ENCODE data around the gene ID2.

Gene ID2

DNA sequence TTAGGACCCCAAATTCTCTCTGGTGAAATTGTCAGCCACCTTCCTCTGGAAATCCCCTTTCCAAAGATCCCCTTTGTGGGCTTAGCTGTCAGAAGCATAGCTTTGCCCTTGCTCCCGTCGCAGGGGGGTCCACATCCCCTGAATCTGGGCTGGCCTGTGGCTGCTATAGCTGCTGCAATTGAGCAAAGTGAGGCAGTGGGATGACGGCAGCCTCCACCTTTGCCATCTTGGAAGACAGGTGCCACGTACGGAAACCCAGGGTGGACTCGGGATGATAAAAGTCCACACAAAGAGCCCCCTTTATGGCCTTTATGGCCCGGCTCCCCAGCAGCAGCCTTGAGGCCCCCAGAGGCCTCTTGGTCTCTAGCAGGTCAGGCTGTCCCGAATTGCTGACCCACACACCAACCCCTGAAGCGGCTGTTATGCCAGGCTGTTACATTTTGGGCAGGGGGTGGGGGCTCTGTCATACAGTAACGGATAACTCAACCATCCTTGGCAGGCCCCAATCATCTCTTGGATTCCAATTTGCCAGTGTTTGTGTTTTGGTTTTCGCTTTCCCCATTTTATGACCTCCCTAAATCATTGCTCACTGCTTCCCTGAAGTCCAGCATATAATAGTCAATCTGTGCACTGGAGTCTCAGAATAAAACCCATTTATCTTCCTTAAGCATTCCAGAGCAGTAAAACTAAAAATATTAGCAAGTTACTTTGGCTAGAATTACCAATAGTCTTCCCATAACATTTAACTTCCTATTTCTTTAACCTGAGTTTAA is 33.2 kb upstream of the ID2 start:
- DNase-seq (ENCODE audit: low read depth): no peak

DNA sequence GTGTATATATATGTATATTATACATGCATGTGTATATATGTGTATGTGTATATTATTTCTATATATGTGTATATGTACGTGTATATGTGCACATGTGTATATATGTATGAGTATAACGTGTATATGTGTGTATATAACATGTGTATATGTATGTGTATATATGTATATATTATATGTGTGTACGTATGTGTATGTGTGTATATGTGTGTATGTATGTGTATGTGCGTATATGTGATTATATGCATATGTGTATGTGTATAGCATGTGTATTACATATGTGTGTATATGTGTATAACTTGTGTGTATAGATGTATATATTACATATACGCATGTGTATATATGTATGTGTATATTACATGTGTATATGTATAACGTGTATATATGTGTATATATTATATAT is 32.1 kb upstream of the ID2 start:
- no peak for DNase-seq (ENCODE audit: low read depth)

DNA sequence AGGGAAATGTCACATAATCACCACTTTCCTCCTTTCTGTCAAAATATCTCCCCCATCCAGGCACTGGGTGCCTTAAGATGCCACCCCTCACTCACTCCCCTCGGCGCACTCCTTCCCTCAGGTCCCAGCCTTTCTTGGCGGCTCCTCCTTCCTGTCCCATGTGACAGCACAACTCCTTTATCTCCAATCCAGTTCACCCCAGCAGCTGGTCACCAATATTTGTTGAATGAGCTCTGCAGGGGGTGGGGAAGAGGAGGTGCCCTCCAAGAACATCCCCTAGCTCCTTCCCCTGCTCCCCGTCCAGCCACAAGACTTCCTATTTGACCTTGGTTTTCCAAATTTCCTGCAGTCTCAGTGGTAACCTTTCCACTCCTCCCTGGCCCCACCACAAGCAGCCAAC is 31.6 kb upstream of the ID2 start:
- DNase-seq (ENCODE audit: low read depth): no peak

DNA sequence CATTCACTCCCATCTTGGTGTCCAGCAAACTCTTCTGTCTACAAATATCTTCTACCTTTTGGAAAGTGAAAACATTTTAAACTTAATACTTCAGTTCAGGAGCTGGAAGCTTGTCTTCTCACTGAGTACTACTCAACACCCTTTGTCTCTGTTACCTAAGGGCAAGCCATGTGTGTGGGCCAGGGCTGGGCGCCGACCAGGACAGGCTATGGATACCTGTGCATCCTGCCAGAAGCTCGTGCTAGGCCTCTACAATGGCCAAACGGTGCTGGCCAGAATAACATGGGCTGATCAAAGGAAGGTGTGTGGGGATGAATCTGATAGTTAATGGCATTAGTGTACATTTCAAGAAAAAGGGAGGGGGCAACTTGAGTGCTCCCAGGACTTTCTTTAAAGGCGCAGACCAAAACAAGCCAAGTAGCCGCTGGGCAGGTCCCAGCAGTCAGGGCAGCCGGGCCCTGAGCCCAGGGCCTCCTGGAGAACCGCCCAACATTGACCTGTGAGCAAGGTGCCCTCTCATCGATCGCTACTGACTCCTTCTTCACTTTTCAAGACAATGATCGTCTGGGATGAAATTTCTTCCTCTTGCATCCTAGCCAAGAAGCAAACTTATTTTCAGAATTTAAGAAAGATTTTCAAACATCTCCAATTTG is 29.0 kb upstream of the ID2 start:
- DNase-seq (ENCODE audit: low read depth): no peak

DNA sequence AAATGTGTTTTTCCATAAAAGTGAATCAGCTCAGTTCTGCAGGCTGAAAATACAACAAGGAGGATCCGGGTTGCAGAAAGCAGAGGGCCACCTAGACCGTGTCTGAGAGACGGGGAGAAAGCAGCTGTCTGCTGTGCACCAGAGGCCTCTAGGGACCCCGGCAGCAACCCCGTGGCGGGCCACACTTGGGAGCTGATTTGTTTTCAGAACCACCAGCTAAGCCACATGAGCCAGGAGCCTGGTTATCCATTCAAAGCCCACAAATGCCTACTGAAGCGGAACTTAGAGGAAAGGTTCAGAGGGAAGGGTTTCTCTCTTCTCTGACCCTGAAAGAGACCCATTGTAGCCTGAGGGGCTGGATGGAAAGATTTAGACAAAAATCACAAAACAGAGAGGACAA is 28.4 kb upstream of the ID2 start:
- no peak for DNase-seq (ENCODE audit: low read depth)

DNA sequence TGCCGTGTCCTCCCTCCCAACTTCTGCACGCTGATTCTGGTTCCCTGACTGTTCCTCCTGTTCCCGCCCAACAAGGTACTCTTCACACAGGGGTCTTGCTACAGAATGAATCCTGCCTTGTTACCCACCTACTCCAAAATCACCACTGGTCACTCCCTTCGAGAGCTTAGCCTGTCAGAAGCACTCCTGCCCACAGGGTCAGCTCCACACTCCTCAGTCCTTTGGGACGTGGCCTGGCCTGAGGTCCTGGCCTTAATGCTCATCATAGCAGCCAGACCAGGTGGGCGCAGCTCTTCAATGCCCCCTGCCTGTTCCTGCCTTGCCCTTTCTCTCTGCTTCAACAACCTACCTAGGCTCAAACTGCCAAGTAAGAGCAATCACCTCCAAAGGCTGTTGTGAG is 27.8 kb upstream of the ID2 start:
- DNase-seq (ENCODE audit: low read depth): no peak

DNA sequence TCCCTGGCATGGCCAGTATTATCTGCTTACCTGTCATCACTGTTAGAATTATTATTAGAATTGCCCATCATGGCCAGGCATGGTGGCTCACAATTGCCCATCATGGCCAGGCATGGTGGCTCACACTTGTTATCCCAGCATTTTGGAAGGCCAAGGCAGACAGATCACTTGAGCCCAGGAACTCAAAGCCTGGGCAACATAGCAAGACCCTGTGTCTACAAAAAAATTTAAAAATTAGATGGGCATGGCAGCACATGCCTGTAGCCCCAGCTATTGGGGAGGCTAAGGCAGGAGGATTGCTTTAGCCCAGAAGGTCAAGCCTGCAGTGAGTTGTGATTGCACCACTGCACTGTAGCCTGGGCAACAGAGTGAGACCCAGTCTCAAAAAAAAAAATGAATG is 27.4 kb upstream of the ID2 start:
- no peak for DNase-seq (ENCODE audit: low read depth)

DNA sequence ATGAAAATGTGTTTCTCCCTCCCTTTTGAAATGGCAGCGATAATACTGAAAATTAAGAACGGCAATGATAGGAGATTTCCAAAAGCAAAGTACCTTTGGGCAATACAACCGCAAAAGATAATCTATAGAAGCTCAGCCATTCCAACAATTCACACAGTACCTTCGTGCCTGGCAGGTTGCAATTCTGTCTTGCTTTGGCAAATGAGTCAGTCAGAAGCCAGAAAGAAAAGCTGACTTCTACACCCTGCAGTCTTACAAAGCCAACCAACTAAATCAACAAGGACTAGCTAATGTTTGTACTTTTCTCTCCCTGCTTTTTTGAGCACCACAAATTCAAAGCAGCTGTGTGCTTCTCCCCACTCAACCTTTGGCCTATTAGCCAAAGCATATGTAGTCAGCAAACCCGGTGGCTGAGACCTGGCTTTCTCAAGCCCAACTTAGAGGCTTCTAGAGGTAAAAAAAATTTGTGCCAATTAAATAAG is 25.7 kb upstream of the ID2 start:
- no peak for DNase-seq (ENCODE audit: low read depth)

DNA sequence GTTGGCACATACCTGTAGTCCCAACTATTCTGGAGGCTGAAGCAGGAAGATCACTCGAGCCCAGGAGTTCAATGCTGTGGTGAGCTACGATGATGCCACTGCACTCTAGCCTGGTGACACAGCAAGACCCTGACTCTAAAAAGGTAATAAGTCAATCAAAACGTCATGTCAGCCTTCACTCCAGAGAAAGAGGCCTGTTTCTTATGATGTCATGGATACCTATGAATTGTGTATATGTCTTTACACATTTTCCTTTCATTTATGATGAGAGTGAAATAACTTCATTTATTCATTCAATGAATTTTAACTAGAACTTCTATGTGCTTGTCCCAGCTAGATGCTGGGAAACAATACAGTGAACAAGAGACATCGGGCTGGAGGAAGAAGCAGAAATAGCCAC is 25.0 kb upstream of the ID2 start:
- no peak for DNase-seq (ENCODE audit: low read depth)

DNA sequence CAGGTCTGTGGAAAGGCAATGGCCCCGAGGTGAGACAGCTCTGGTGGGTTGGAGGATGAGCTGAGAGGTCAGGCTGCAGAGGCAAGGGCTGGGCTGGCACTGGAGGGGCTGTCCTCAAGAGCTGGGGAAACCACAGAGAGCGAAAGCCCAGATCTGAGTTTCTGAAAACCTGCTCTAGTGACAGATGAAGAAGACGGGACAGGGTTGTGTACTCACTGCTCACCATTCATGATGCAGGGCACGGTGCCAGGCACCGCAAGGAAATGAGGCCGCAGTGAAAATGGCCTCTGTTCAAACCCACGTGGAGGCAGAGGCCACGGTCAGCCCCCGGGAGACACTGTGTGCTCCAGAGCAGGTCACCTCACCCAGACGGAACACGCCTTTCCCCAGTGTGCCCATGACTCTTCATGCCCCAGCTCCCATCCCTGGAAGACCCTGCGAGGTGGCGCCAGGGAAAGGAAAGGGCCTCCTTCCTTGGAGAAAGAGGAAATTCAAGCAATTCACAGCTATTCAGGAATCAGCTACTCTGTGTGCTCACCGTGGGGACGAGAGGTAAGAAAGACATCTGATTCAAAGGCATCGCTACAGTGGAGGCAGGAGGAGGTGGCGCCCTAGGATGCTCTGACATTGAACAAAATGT is 24.3 kb upstream of the ID2 start:
- no peak for DNase-seq (ENCODE audit: low read depth)

DNA sequence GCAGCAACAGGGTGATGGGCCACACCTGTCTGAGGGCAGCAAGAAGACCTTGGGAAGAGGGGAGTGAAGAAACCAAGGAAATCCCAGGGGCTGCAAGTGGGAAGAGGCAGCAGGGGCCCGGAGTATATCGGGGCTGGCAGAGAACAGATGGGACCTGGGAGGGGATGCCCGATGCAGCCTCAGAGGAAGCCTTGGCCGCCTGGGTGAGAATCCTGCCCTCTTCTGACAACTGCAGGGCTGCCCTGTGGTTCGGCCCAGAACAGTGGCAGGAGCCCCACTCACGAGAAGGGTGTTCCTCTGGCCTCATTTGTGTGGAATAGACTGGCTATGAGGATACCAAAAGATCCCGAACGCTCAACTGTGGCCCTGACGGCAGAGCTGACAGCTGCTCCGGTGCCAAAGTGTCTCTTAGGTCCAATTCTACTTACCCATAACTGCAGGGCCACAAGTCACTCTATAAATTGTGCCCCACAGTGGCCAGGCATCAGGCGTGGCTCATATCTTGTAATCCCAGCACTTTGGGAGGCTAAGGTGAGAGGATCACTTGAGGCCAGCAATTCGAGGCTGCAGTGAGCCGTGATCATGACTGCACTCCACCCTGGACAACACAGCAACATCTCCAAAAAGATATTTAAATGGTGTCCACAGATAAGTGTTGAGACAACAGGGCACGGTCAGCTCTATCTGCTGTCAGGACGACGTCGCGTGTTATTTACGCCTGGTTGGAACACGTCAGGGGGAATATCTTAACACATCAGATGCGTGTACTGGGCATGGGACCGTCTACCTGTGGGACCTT is 23.6 kb upstream of the ID2 start:
- DNase-seq (ENCODE audit: low read depth): no peak

DNA sequence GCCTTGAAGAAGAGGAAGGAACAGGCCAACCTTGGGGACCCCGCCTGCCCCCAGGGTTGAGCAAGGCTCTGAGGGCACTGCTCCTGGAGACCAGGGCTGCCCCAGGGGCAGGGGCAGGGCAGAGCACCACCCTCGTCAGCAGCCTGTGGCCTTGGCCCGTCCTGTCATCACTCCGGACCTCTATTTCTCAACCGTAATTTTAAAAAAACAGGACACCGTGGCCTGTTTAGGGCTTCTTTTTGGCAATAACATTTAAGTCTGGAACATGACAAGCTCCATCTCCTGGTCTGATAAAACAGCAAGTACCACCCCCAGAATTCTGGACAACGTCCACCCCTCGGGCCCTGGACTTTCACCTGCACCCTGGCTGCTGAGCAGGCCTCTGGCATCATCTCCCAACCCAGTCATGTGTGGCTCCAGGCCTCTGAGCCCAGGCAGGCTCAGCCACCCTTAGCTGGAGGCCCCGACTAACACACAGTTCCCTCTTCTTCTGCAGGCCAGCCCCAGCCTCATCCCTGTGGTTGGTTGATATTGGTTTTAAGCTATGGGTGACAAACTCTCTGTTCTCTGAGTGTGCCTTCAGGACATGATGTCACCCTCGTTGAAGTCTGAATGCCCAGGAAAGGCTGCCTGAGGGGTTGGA is 22.6 kb upstream of the ID2 start:
- DNase-seq (ENCODE audit: low read depth): no peak

DNA sequence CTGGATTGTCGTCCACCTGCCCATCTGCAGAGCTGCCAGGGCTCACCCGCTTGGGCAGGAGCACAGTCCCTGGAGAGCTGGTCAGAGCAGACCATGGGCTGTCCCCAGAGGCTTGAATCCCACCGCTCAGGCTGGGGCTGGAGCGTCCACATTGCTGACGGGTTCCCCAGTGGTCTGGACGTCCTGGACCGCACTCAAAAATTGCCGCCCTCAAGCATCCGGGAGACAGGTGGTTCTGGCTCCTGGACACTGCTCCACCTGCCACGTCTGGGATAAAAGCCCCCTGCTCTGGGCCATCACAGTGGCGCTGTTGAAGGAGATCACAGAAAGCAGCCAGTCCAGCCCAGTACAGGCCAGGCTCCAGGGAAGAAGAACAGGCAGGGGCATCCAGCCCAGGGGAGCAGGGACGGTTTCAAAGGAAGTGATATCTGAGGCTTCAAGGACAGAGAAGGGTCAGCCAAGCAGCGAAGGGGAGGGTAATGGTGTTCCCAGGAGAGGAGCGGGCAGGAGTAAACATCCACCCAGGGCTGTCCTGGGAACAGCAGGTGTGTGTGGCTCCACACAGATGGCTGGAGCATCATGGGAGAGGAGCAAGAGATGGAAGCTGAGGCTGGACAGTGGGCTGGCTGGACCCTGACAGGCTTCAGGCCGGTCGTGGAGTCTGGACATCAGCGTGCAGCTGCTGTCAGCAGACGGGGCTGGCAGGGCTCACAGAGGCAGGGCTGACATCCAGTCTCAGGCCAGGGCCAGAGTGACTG is 21.9 kb upstream of the ID2 start:
- no peak for DNase-seq (ENCODE audit: low read depth)

DNA sequence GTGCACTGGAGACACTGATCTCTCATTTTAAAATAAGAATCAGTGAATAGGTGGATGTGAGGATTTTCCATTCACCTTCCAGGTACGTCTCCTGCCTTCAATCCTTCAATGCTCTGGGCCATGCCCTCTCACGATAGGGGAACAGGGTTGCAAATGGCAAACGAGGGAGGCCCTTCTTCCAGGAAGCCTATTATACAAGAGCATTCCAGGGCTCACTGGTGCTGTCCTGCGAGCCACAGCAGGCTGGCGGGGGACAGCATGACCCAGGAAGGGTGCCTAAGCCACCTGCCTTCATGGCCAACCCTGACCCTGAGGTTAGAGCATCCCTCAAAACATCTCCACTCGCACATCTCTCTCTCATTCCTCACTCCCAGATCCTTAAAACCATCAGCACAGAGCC is 20.6 kb upstream of the ID2 start:
- no peak for DNase-seq (ENCODE audit: low read depth)

DNA sequence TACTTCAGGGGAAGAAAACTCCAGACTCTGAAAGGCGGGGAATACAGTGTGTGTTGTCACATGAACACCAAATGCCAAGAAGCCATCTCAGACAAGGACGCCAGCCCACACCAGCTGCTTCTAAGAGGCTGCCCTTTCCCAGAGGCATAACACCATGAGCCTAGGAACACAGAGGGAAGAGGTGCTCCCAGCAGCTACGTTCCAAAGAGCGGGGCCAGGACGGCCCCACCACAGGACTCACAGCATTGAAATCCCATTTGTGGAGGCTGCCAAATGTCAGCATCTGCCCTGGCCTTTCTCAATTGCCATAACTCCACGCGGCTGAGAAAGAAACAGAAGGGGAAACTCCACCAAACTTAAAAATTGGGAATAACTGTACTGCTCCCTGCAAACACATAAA is 20.1 kb upstream of the ID2 start:
- no peak for DNase-seq (ENCODE audit: low read depth)

DNA sequence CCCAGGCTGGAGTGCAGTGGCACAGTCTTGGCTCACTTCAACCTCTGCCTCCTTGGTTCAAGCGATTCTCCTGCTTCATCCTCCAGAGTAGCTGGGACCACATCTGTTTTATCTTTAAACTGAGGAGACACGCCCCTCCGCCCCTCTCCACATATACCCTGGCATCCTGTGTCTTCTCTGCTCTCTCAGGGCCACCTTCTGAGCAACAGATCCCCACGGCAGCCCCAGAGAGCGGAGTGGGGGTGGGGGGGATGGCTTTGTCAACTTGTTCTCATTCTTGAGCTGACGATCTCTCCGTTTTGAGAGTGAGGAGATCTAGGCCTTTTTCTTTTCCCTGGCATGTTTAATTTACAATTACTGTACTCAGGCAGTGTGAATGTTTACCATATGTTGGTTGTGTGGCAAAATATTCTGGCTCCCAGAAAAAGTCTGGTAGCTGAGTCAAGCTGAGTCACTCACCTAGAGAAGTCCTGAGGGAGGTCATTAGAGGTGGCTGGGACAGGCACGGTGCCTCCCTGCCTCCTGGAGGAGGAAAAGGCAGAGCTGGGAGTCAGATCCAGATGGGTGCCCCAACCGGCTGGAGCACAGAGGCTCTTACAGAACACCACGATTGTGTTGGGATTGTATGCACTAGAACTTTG is 19.5 kb upstream of the ID2 start:
- DNase-seq (ENCODE audit: low read depth): no peak

DNA sequence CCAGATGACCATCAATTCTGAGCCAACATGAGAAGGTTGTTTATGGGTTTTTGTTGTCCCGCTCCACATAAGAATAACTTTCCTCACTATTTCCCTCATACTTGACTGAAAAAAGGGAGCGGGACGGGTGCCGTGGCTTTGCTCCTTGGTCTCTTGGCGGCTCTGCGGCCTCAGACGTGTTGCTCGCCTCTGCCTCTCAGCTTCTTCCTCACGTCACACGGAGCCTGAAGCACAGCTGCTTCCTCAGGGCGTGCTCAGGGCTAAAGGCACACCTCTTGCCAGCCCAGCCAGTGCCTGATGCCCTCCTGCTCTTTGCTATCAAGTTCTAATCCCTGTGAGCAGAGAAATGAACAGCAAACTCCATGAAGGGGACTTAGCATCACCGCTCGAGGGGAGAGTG is 17.9 kb upstream of the ID2 start:
- DNase-seq (ENCODE audit: low read depth): no peak

DNA sequence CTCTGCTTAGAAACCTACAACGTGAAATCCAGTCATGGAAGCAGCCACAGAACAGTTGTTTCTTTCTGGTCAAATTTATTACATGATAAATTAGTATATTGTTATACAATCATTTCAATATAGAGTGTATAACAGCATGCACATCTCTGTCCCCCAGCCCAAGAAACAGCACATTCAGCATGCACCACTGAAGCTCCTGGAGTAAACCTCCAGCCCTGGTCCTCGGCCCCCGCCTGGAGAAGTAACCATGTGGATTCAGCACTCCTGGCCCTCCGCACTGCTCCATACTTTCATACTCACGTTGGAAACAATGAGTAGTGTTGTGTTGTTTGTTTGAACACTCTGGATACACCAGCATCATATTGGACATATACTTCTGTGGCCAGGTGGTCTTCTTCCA is 15.3 kb upstream of the ID2 start:
- no peak for DNase-seq (ENCODE audit: low read depth)

DNA sequence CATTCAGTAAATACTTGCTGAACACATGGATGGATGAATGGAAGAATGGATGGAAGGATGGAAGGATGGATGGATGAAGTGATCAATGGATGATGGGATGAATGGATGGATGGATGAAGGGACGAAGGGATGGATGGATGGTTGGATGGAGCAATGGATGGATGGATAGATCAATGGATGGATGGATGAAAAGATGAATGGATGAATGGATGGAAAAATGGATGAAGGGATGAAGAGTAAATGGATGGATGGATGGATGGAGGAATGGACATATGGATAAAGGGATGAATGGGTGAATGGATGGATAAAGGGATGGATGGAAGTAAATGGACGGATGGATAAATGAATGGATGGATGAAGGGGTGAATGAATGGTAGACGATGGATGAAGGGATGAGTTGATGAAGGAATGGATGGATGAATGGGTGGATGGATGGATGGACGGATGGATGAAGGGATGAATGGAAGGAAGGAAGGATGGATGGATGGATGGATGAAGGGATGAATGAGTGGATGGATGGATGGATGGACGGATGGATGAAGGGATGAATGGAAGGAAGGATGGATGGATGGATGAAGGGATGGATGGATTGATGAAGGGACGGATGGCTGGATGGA is 13.9 kb upstream of the ID2 start:
- no peak for DNase-seq (ENCODE audit: low read depth)

DNA sequence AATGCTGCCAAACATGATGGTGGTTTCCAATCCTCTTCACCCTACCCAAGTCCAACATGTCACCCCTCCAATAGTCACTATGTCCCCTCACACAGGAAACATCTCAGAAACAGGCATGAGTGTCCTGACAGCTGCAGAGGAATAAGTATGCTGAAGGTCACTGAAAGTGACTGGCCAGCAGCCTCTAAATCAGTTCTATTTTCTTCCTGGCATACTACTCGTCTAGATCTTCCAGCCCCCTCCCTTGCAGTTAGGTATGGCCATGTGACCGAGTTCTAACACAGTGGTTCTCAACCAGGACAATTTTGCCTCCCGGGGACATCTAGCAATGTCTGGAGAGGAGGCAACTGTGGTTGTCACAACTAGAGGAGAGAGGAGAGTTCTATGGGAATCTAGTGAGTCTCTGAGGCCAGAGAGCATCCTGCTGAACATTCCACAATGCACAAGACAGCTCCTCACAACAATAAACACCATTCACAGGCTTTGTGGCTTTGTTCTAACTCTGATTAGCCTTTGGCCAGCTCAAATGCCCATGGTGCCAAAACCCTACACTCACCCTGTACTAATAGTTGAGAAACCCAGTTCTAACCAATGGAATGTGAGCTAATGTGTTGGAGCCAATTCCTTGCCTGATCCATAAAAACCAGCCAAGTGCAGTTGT is 12.6 kb upstream of the ID2 start:
- no peak for DNase-seq (ENCODE audit: low read depth)
